GM23248 (cell line): ENCODE results near the gene SYNDIG1.

Experiments
- EZH2 ChIP-seq: fragments of 200-600 bp; sonication (generic); IDR thresholded peaks from 2 replicates; pipeline ENCODE4 v1.6.1; 2018; ENCODE audit warnings: antibody characterized with exemption, mild to moderate bottlenecking; ENCODE audit not compliant: insufficient read depth, poor library complexity, severe bottlenecking
- EZH2phosphoT487 ChIP-seq: fragments of 200-600 bp; sonication (generic); IDR thresholded peaks from 2 replicates; pipeline ENCODE4 v1.6.1; 2018; ENCODE audit warnings: antibody characterized with exemption, moderate library complexity, mild to moderate bottlenecking, low read depth; ENCODE audit not compliant: insufficient read depth

- TF ChIP-seq EZH2phosphoT487 (no peak), EZH2 (no peak)
Measured at GRCh38 chr20:24559114-24559732, 89.8 kb downstream of the SYNDIG1 start.
